GM18498 (cell line): ENCODE measurements around the gene CST9L.

Source experiments
- ATAC-seq: cut with Tn5 transposase; IDR thresholded peaks from one replicate; pipeline ENCODE4 v1.9.1; 2021; ENCODE audit warnings: mild to moderate bottlenecking, moderate library complexity; ENCODE audit not compliant: unreplicated experiment

Gene CST9L, protein sequence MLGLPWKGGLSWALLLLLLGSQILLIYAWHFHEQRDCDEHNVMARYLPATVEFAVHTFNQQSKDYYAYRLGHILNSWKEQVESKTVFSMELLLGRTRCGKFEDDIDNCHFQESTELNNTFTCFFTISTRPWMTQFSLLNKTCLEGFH

DNA sequence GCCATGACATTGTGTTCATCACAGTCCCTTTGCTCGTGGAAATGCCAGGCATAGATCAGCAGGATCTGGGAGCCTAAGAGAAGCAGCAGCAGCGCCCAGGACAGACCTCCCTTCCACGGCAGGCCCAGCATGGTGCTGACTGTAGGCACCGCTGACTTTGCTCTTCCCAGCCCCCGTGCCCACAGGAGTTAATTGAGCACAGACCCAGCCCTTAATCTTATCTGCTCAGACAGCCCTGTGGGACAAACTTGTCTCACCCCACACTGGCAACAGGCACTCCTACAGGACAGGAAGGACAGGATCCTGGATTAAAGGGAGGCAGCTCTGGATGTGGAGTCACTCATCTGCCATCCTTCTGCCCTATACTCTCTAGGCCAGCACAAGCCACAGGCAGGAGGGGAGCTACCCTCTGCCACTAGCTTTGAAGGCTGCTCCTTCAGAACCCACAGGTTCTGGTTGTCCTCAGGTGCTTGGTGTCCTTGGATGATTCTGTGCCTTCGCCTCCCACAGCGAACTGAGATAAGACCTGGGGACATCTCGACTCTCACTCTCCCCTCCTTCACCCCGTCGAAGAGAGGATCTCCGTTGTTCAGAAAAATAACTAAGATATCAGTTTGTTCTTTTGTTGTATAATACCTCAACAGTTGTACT lies at the start of gene CST9L:
CST9L (minus strand) TSS at position 165 of the 651 bp plus-strand sequence; CDS start at position 131, 34 bp downstream.
- ATAC-seq, result no peak

DNA sequence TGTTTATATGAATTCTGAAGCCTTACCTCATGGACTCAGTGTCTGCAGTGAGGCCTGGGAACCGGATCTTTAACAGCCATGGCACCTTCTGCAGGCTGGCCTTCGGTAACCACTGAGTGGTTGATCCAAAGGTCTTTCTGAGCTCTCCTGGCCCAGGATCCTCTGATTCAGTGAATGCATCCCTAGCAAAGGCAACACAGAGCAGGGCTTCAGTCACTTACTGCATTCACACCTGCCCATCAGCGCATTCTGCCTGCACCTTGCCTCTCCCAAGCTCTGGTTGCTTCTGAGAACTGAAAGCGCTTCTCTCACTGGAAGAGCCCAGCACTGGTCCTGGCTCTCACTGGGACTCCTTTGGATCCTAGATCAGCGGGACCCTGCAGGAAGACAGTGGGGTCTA lies 45.9 kb upstream of the CST9L start:
- ATAC-seq, result no peak

DNA sequence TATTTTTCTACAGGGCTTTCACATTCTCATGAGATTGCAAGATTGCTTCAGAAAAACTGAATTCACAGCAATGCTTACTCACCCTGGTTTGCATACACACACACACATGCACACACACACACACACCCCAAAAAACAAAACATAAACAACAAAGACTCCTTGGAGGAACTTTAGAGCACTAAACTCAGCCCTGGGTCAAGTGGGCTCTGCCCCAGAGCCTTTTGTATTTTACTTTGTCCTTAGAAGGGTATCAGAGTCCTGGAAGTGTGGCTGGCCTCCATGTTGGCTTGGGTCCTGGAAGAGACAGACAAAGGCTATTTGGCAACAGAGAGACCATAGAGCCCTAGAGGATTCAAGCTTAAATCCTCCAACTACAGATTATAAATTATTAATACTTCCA lies 45.4 kb upstream of the CST9L start:
- ATAC-seq, result no peak

DNA sequence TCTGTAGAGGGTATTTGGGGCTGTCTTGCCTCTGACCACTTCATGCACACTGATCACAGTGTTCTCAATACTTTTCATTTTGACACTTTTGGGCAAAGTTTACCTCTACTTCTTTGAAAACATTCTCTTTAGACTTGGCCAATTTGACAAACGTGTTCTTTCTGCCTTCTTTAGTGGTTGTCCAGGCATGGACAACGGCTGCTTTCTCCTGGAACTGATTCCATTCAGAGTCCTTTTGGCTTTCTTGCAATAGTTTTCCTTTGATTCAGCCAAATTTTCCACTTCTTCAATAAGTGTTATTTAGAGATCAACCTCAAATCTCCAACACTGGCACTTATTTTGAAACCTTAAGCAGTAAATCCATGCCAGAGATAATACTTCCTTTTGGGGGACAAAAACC lies 44.1 kb upstream of the CST9L start:
- ATAC-seq, result no peak

DNA sequence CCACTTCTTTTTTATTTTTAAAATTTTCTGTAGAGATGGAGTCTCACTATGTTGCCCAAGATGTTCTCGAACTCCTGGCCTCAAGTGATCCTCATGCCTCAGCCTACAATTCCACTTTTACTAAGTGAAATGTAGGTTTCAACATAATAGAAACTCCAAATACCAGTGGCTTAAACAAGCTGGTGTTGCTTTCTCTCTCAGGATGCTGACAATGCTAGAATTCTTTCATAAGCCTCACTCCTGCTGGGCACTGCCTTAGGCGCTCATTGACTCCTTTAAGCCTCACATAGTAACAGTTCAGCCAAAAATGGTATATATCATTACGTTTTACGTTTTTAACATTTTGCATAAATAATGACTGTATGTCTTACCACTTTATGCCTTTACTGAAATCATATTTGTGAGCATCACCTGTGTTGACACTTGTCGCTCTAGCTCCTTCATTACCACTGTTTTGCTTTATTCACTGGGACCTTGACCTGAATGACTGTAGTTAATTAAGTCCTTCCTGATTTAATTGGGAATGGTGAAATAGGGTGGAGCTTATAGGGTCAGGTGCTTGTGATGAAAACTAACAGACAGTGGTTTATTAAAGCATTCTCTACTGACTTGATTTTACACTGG lies 41.3 kb upstream of the CST9L start:
- ATAC-seq, result no peak

DNA sequence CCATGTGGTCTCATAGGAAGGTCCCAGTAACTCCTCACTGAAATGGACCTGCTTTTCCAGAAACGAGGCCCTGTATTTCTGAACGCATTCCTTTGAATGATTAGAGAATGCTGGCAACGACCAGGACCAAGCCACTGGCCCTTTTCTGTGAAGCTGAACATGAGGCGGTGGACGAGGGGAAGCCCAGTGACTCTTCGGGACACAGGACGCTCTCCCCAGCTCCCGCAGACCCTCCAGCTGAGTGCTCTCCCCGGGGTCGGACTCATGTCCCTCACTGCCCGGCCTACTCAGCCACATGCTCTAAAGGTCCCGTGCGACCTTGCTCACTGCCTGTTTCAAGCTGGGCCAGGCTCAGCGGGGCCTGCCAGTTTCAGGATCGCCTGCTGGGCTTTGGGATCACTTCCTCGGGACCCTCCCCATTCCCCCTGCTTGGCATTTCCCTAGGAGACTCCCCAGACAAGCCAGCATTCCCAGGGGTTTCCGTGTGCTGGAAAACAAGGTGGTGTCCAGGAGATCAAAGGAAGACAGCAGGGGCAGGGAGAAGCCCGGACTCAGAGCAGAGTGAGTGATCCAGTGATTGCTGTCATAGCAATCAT lies 40.1 kb upstream of the CST9L start:
- no peak for ATAC-seq

DNA sequence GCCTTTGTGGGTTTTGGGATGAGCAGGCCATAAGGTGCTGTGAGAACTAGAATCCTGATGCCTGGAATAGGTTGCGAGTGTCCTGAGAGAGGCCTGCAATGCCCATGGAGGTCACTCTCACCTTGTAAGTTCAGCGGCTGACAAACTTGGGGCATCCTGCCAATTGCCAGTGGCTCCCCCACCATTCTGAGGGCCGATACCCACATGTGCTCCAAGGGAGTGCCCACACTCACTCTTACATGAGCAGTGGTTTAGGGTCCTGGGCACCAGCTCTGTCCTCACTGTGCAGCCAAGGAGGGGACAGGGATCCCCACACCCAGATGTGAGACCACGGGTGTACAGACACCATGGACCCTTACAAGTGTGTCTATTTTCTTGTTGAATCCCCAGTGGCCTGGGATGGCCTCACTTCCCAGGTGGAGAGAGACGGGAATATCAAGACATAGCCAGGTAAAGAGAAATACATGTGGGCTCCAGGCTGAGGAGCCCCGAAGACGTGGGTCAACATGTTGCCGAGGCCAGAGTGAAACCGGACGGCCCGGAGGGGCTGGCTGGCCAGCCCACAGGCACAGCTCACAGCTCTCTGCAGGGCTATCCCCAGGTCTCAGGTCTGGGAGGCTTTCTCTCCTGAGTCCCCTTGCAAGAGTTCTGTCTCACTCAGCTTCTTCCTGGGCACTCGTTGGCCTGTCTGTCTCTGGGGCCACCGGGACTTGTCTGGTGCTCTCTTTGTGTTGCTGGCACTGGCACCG lies 39.4 kb upstream of the CST9L start:
- no peak for ATAC-seq

DNA sequence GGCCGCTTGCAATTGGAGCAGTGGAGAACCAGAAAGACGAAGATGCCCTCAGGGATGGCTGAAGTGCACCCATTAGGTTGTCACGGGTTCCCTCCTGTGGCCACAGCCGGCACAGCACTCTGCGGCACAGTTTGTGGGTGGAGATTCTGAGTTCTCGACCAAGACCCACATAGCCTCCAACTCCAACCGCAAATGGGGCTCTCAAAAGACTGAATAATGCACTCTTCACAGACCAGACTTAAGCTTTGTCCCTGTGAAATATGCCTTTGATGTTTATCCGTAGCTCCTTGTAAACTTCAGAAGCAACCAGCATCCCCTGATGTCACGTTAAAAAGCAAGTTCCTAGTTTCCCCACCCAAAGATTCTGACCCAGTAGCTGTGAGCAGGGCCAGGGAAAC lies 38.4 kb upstream of the CST9L start:
- ATAC-seq, result peak; percentile 90

DNA sequence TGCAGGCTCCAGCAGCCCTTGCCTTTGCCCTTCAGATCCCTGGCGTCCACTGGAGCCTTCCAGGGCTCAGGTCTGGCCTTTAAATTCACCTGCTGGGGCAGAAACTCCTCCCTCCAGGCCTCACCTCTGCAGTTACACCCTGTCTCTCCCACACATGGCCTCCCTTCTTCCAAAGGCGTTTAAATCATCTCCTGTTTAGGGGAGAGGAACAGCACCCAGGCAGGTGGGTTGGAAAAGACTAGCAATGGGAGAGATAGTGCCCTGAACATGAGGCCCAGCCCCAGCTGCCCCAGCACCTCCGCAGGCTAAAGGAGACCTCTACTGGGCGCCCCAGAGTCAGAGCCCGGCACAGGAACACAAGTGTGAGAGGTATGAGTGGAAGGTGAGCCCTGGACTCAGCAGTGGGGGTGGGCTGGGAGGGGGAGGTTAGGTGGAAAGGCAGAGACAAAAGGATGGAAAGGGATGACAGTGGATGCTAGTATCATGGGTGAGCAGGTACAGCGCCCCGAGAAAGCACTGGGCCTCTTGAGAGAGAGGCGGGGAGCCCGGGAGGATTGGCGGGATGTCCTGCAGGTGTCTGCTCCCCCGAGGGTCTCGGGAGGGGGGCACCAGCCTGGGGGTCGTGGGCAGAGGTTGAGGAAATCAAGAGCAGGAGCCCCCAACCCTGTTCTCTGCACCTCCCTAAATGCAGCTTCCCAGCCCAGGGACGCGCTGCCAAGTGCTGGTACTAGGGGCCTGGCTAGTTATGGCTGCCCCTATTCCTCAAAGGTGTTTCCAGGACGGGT lies 37.8 kb upstream of the CST9L start, which contains the start of gene CST9:
CST9 (minus strand) TSS at position 51 of the 785 bp plus-strand sequence. CDS start 53 bp downstream, outside the sequence.
- no peak for ATAC-seq

DNA sequence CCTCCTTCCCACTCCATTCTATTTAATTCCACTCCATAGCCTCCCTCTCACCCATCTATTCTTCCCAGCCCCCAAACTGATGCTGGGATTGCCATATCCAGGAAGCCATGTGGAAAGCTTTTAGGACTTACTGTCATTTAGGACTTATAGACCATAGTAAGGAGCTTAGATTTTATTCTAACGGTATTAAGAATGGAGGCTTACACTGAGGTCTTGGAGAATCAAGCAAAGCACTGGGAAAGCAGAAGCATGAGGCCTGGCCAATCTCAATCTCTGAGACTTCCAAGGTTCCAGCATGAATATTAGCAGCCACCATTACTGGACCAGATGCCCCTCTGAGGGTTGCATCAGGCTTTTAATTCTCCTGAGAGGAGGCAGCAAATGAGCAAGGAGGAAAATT lies 36.0 kb upstream of the CST9L start:
- ATAC-seq, result no peak

DNA sequence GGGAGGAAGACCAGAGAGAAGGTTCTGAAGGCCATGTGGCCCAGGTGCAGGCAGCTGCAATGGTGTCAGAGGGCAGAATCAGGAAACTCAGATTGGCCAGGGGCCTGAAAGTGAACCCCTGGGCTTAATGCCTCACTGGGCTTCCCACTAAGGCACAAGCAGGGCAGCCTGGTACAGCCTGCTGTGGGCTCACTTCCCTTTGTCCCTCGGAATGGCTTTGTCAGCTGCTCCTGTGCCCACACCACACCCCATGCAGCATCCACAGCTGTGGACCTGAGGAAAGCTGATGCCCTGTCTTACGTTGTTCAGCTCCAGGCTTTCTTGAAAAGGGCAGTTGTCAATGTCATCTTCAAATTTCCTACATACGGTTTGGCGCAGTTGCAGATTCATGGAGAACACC lies 35.0 kb upstream of the CST9L start:
- ATAC-seq, result no peak

DNA sequence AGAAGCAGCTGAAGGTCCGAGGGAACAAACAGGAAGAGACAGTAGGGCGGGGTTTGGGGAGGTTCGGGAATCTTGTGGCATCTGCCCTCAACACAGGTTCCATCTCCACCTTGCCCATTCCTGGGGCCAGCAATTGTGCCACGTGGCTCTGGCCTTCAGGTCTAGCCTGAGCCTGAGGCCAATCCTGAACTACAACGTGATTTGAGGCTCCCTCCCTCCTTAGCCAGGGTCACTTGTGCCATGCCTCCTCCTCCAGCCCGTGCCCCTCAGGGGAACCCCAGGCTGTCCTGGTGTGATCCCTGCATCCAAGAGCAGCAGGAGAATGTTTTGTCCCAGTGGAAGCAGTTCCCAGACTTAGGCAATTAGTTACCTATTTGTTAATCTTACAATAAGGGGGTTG lies 34.4 kb upstream of the CST9L start:
- ATAC-seq, result no peak

DNA sequence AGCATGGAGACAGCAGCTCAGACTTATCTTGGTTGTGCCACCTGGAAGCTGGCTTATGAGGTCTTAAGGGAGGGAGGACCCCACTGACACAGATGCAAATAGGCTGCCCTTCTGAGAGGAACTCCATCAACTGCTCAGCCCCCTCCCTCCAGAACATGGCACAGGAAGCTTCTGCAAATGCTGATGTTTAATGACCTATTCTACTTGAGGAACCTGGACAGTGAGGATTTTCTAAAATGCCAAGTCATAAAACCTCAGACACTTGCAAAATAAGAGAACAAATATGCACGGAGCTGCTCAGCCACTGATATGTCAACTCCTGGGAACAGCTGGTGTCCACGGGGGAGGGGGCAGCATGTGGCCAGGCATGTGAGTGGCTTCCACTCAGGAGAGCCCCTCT lies 34.0 kb upstream of the CST9L start:
- ATAC-seq, result no peak

DNA sequence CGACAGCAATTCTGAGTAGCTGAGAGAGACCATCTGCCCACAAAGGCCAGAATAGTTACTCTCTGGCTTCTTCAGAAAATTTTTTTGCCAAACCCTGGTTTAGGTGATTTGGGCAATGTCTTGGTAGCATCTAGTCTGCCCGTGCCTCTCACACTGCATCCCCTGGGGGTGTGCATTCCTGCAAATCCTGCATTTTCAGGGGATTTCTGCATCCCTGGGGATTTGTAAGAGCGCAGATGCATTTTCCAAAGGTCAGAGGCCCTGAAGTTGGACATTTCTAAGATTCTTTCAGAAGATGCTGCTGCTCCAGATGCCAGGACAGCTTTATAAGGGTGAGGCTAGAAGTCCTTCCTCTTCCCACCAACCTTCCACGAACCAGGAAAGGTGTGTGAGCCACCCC lies 33.4 kb upstream of the CST9L start:
- no peak for ATAC-seq

DNA sequence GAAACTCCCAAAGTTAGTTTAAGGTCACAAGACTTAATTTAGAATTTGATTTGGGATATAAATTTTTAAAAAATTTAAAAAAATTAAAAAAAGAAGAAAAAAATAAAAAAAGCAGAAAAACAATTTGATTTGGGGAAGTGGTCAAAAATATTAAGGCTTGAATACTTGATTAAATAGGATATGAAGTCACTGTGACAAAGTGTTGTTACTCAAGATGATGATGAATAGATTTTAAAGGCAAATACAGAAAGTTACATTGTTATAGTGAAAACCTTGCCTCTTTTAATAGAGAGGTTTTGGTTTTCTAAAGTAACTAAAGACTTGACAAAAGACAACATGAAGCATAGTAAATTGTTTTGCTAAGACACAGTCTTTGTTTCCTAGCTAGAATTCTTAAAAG lies 30.2 kb upstream of the CST9L start:
- ATAC-seq, result no peak

DNA sequence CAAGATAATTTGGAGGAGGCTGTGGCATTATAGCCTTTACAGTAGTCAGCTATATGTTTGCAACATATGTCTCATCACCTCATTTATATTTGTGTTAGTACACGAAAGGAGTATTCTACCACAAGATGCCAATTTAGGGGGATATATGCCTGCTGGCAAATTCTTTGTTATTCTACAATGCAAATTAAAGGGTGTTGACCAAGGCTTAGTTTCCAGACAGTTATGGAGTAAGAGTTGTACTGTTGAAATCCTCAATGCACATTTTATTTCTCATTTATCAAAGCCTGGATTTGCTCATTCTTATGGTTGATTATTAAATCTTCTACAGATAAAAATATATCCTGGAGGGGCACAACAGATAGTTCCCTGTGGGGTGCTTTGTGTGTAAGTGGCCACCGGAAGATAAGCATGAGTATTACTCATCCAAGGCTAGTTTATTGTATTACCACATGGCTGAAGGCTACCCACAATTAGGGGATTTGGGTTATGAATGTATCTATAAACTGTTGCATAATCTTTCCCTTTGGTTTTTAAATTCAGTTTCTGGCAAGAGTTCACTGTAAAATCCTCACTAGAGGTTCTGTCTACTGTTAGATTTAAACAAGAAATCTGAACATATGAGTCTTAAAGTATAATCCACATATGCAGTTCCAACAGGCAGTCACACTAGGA lies 28.4 kb upstream of the CST9L start:
- ATAC-seq, result no peak

DNA sequence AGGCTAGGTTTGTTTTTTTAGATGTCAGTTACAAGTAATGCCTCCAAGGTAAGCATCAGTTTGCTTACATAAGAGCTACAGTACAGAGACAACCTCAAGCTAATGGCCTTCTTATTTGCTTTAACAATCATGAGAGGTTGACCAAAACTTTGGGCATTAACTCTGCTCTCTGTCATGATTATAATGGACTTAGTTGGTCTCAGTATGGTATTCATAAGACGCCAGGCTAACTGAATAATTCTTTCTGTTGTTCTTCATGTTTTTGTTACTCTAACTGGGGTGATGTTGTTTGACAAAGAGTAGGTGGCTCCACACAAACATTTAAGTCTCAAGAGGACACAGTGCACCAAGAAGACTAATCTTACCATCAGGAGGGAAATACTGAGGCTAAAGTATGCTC lies 27.7 kb upstream of the CST9L start:
- ATAC-seq, result no peak

DNA sequence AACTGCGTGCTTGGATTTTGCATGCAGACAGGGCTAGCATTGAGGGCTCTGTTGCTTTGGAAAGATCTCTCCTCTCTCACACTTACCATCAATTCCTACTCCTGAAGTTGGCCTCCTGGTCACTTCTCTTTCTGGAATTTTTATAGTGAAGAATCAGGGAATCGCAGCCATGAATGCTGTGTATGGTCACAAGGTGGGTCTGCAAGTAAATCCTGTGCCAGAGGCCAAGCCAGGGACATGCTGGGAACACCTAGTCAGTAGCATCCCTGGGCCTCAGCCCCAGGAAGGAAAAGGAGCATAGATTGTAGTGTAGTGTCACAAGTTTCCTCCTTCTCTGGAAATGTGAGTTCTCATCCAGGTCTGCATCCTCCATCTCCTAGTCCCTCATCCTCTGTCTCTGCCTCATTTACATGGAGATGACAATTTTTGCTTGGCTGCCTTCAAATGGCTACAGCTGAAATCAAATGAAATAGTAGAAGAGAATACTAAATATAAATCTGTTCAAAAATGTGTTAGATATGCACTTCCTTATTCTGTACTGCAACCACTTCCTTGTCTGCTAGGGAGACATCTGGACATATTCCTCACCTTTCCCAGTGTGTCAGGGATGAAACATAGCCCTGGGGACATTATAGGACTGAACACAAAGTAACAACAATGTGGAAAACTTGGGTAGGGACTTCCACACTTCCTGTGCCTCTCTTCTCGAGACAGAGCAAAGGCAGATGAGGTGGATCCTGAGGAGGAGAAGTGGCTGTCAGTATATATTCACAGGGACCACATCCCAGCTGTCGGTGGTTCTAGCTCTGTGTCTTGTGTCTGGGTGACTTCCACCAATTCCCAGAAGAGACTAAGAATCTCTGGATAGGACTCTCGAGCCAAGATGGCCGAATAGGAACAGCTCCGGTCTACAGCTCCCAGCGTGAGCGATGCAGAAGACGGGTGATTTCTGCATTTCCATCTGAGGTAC lies 20.4 kb upstream of the CST9L start:
- no peak for ATAC-seq

DNA sequence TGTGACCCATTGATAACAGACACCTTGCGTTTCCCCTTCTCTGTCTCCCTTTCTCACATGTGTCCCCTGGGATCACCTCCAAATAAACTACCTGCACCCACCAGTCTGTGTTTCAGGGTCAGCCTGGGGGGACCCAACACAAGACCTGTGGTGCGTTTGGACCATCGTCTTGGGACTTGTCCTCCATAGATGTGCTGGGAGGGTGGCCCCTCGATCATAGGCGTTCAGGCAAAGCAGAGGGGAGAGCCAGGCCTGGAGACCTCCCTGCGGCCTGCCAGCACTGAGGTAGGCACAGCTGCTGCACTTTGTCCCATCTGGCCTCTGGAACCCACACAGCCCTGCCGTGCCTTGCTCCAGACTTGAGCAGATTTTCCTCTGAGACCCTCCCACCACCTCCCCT lies 19.3 kb upstream of the CST9L start:
- no peak for ATAC-seq
